Fibroblast of the aortic adventitia (primary cell): ENCODE data around the gene CLPSL1. TPM values are rescaled to one million over a fixed set of nuclear protein-coding genes. Genes with fewer than 3 reads are reported as not detected.
A peak's percentile ranks its signal among the peaks of the same experiment; 100 is the strongest.

Experiments used
- DNase-seq: peaks from one replicate; pipeline ENCODE4 v3.0.0-alpha.2; 2010; ENCODE audit warnings: low read depth
- H3K4me3 ChIP-seq: 2 replicates; pipeline ENCODE4 v1.5.1; 2011; ENCODE audit warnings: low read depth, mild to moderate bottlenecking, control low read depth, low read length, moderate library complexity
- total RNA-seq: library from RNA; depleted of rRNA; stranded (reverse); fragments of >200 nt; gene quantifications from 2 replicates; pipeline ENCODE4 v1.2.3, GENCODE V29; 2012; ENCODE audit warnings: low replicate concordance
- TF ChIP-seq, protein P1 (sequence below): IDR thresholded peaks from 2 replicates; pipeline ENCODE4 v1.5.1; 2011; ENCODE audit warnings: mild to moderate bottlenecking, low read length, control low read depth, inconsistent platforms; ENCODE audit not compliant: insufficient read depth

Gene CLPSL1
- total RNA-seq, 1 donor, result not detected

- TF ChIP-seq, protein P1, sequence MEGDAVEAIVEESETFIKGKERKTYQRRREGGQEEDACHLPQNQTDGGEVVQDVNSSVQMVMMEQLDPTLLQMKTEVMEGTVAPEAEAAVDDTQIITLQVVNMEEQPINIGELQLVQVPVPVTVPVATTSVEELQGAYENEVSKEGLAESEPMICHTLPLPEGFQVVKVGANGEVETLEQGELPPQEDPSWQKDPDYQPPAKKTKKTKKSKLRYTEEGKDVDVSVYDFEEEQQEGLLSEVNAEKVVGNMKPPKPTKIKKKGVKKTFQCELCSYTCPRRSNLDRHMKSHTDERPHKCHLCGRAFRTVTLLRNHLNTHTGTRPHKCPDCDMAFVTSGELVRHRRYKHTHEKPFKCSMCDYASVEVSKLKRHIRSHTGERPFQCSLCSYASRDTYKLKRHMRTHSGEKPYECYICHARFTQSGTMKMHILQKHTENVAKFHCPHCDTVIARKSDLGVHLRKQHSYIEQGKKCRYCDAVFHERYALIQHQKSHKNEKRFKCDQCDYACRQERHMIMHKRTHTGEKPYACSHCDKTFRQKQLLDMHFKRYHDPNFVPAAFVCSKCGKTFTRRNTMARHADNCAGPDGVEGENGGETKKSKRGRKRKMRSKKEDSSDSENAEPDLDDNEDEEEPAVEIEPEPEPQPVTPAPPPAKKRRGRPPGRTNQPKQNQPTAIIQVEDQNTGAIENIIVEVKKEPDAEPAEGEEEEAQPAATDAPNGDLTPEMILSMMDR, result peak; percentile 57
- no peak overlapping the region for H3K4me3 ChIP-seq
- DNase-seq, result peak; percentile 38
These were observed 23.2 kb upstream of the CLPSL1 start for GRCh38 chr6:35757456-35758123.

- no peak for DNase-seq
- no peak overlapping the region for H3K4me3 ChIP-seq
- TF ChIP-seq, protein P1, result no peak
These were observed 21.4 kb upstream of the CLPSL1 start for GRCh38 chr6:35759426-35759825.

DNA sequence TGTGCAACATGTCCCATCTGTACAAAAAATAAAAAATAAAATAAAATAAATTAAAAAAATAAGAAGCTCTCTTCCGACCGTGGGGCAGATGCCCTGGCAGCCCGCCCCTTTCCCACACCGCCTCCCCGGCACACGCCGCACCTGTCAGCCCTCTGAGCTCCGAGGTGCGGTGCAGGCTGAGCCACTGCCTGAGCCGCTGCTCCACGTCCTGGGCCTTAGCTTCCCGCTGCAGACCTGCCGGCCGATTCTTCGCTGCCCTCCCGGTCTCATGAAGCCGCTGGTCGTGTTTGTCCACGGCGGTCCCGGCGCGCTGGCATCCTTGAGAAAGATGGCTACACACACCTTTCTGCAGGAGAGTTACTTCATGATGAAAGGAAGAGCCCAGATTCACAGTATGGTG is 15.1 kb upstream of the CLPSL1 start:
- no peak for DNase-seq
- H3K4me3 ChIP-seq, result no peak overlapping the region
- TF ChIP-seq, protein P1, result no peak

DNA sequence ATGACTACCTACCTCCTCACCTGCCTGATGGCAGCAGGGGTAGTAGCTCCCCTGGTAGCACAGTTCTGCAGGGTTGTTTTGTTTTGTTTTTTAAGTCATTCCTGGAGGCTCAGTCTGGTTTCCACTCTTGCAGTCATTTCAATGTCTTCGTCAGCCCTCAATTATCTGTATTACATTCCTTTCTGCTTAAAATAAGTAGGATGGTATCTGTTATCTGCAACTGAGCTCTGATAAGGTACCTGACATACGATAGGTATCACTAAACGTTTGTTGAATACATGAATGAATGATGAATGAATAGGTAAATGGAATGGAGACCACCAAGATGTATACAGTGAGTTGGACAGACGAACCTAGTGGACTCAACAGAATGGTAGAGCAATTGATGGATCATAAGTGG is 11.6 kb upstream of the CLPSL1 start:
- H3K4me3 ChIP-seq, result no peak overlapping the region
- TF ChIP-seq, protein P1, result no peak
- DNase-seq, result no peak

- no peak for DNase-seq
- TF ChIP-seq, protein P1, result no peak
- H3K4me3 ChIP-seq, result no peak overlapping the region
These were observed 9.5 kb upstream of the CLPSL1 start for GRCh38 chr6:35771343-35771627.

- TF ChIP-seq, protein P1, result no peak
- no peak for DNase-seq
- no peak overlapping the region for H3K4me3 ChIP-seq
These were observed 6.6 kb upstream of the CLPSL1 start for GRCh38 chr6:35774116-35774794.
